Inferior parietal cortex (tissue), 1 donor: ENCODE measurements around the gene TTLL4.

Source experiments
- DNase-seq: peaks from one replicate; pipeline ENCODE4 v3.0.0-alpha.2; 2016; ENCODE audit errors: extremely low spot score

The TTLL4 gene

DNA sequence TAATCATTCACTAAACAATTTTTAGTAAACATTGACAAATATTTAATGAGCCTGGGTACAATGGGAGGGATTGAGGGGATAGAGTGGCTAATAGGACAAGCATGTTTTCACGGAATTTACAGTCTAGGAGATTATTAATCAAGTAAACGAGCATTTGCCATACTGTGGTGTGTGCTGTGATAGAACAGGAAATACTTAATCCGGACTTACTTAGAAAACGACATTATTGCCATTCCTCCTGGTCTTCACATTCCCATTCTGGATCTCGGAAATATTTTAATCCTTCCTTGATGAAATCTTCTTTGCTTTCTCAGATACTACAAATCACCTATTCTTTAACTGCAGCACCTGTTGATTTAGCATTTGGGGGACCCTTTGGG is 905 bp downstream of the TTLL4 start:
- peak; percentile 36 for DNase-seq

DNA sequence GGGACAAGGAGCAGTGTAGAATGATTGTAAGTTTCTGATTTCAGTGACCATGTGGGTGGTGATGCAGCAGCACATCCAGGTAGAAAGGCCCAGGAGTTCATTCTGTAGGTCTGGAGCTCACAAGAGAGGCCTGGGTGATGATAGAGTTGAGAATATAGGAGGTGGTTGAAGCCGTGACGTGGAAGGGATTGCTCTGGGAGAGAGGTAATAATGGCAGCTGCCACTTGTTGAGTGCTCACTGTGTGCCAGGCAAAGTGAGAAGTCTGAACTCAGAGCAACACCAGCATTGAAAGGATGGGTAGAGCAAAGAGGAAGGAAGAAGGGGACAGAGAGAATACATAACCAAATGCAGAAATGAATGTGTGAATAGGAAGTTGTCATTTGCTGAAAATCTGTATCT is 3.3 kb downstream of the TTLL4 start:
- DNase-seq: no peak

DNA sequence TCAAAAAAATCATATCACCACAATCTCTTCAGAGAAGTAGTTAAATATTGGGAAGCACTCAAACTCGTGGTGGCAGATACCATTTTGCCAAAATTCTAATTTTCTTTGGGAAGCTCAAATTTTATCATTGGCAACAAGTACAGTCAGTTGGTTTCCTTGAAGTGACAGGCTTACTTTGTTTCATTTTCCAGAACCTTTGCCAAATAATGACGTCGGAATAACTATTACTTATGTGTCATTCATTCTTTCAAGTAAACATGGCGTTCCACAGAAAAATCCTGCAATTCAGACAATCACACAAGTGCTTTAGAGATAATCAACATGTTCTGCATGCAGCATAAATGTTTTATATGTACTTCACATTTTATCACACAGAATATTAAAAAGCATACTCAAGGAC is 5.4 kb downstream of the TTLL4 start:
- DNase-seq: peak; percentile 56

- DNase-seq: no peak
Measured at GRCh38 chr2:218717262-218717661, 6.6 kb downstream of the TTLL4 start.

DNA sequence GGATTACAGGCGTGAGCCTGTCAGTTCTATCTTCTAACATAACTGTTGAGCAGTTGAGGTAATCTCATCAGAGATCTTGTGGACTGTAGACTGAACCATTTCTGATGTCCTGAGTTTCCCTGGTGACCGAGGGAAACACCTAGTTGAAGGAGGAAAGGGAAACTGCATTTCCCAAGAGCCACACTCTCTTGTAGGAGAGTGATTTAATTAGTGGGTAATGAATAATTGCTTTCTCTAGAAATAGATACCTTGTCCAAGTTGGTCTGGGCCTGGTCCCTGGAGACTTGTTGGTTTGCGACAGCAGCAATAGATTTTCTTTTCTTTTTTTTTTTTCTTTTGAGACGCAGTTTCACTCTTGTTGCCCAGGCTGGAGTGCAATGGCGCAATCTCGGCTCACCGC is 7.4 kb downstream of the TTLL4 start:
- DNase-seq: no peak

- no peak for DNase-seq
Measured at GRCh38 chr2:218719457-218719856, 8.8 kb downstream of the TTLL4 start.

GRCh38 chr2:218720048-218721041 is 9.7 kb downstream of the TTLL4 start:
- DNase-seq: no peak

- no peak for DNase-seq
Measured at GRCh38 chr2:218721488-218721887, 10.9 kb downstream of the TTLL4 start.

- DNase-seq: no peak
Measured at GRCh38 chr2:218721934-218722333, 11.3 kb downstream of the TTLL4 start.

DNA sequence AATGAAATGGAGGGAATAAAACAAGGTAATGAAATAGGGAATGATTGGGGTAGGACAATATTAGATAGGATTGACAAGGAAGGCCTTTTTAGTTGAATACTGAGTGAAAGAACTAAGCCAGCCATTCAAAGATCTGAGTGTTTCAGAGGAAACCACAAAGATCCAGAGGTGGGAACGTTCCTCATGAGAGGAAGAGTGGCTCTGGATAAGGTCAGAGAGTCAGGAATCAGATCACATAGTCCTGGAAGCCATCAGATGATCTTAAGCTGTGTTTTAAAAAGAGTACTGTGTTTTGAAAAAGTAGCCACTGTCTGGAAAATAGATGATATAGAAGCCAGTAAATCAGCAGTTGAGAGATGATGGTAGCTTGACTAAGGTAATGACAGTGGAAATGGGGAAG is 11.8 kb downstream of the TTLL4 start:
- no peak for DNase-seq

- DNase-seq: no peak
Measured at GRCh38 chr2:218722876-218723785, 12.5 kb downstream of the TTLL4 start.

DNA sequence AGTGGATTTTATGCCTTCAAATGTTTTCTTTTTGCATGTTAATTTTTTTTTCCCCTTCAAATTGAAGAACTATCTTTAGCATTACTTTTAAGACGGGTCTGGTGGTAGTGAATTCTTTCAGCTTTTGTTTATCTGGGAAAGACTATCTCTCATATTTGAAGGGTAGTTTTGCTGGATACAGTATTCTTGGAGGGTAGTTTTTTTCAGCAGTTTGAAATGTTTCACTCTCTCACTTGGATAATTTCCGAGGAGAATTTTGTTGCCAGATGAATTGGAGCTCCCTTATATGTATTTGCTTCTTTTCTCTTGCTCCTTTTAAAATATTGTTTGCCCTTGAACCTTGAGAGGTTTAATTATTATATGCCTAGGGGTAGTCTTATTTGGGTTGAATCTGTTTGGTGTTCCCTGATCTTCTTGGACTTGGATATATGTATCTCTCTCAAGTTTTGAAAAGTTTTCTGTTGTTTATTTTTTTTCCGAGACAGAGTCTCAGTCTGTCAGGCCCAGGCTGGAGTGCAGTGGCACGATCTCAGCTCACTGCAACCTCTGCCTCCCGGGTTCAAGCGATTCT is 15.5 kb downstream of the TTLL4 start:
- DNase-seq: no peak

DNA sequence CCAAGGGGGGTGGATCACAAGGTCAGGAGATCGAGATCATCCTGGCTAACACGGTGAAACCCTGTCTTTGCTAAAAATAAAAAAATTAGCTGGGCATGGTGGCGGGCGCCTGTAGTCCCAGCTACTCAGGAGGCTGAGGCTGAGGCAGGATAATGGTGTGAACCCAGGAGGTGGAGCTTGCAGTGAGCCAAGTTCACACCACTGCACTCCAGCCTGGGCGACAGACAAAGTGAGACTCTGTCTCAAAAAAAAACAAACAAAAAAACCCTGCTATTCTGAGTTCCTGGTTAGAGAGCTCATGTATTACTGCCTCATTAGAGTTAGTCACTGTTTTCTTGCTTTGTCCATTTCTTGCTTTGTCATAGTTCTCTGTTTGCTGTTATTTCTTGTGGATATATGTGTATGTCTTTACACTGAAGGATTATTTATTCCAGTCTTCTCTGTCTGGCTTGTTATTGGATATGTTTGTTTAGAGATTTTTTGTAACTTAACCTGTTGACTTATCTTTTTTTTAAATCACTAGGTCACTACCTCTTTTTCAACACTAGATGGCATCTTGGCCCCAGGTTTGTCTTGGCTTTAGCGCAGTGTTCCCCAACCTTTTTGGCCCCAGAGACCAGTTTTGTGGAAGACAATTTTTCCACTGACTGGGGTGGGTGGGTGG is 17.0 kb downstream of the TTLL4 start:
- no peak for DNase-seq

GRCh38 chr2:218729640-218730039 is 19.0 kb downstream of the TTLL4 start:
- no peak for DNase-seq

DNA sequence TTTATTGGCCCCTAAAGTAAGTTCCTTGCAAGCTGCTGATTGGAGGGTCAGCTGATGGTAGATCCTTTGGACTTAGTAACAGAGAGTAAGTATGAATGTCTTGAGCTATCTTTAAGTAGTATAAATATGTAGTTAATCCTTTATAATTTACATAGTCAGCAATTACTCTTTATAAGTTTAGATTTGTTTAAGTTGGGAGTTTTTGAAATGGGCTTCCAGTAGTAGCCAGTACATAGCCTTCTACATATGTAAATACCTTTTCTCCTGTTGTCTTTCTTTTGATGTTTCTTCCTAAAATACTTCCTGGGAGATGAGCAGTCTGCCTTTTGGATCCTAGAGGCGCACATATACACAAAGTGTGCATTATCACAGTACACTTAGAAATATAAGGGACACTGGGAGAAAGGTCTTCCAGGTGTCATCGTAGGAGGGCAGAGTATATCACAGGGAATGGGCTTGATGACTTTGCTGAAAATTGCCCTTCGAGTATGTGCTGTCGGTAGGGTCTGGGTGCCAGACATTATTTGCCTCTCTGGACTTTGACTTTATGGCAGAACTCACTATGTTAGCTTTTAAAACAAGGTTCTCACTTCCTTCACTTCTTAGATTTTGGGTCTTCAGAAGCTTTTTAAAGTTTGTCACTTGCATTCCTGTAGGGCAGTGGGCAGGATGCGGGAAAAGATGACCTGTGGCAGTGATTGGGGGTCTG is 21.6 kb downstream of the TTLL4 start:
- DNase-seq: no peak

DNA sequence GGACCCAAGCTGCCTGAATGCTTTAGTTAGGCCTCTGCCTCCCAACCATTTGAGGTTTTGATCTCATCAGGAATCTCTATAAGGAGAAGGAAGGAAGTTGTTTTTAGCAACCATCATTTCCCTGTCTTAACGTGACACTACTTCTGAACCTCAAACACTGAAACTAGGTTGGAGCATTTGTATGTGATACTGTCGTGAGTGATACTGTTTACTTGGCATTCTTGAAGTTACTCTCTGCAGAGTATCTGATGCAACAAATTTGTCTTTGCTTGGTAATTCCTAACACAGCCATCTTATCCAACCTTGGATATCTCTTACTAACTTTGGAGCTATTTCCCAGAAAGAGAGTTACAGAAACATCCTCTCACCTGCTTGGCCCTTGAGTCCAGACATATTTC is 22.1 kb downstream of the TTLL4 start:
- DNase-seq: no peak

GRCh38 chr2:218733171-218734021 is 22.8 kb downstream of the TTLL4 start:
- no peak for DNase-seq

- DNase-seq: no peak
Measured at GRCh38 chr2:218734190-218734975, 23.7 kb downstream of the TTLL4 start.

DNA sequence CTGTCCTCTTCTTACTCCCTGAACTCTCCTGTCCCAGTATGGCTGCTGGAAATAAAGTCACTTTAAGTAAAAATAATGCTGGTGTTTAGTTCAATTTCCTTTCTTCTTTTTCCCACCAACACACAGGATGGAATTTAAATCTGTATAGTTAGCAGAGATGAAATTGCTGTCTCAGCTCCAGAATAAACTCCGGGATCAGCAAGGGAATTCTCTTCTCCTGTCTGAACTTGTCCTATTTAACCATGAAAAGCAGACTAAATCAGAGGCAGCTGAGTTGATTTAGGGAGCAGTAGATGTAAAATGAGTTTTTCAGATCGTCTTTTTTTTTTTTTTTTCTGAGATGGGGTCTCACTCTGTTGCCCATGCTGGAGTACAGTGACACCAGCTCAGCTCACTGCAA is 25.9 kb downstream of the TTLL4 start:
- no peak for DNase-seq
